Effector CD4-positive, alpha-beta T cell (primary cell): ENCODE measurements around the gene RFX1.
"Not testable (repeated sequence)": the region's sequence is repeated elsewhere in the genome, so short reads cannot be mapped to it uniquely, and the experiment has no call there.

ENCODE experiments used
- DNase-seq: peaks from one replicate; pipeline ENCODE4 v3.0.0-alpha.2; 2020

Gene RFX1

GRCh38 chr19:14026652-14027192 lies 20.6 kb upstream of the RFX1 start:
- DNase-seq, result not testable (repeated sequence)

DNA sequence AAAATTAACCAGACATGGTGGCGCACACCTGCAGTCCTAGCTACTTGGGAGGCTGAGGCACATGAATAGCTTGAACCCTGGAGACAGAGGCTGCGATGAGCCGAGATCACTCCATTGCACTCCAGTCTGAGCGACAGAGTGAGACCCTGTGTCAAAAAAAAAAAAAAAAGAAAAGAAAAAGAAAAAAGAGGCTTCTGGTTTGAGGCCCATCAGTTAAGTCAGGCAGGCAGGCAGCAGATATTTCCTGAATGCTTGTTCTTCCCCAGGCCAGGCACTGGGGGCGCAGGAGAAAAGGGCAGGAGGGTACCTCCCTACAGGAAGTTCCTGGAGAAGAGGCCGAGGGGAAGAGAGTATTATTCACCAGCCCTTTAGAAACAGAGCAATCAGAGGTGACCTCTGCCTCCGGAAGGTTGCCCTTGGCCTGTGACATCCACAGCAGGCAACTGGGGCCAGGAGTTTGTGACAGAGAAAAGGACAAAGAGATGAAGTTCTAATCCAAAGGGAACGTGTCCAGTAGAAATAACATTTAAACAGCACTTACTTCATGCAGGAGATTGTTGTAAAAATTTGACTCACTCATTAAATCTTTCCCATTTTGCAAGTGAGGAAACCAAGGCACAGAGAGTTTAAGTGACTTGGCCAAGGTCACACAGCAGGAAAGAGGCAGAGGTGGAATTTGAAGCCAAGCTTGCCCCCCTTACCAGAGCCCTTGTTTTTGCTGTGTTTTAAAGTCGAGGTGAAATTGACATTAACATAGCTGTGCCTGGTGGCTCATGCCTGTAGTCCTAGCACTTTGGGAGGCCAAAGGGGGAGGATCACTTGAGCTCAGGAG lies 17.5 kb upstream of the RFX1 start:
- DNase-seq, result no peak

- no peak for DNase-seq
These were observed 16.3 kb upstream of the RFX1 start for GRCh38 chr19:14022469-14022868.

DNA sequence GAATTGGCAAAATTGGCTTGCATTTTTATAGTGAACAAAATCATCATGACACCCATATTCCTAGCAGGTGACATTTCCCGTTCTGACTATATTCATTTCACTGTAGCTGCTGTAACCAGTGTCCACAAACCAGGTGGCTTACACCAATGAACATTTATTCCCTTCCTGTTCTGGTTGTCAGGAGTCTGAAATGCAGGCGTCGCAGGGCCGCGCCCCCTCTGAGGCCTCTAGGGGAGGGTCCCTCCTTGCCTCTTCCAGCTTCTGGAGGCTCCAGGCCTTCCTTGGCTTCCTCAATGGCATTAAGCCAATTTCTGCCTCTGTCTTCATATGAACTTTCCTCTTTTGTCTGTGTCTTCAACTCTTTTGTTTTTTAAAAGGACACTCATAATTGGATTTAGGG lies 15.4 kb upstream of the RFX1 start:
- no peak for DNase-seq

GRCh38 chr19:14019739-14020138 lies 13.6 kb upstream of the RFX1 start:
- DNase-seq, result not testable (repeated sequence)

GRCh38 chr19:14019100-14019499 lies 13.0 kb upstream of the RFX1 start:
- DNase-seq, result no peak

DNA sequence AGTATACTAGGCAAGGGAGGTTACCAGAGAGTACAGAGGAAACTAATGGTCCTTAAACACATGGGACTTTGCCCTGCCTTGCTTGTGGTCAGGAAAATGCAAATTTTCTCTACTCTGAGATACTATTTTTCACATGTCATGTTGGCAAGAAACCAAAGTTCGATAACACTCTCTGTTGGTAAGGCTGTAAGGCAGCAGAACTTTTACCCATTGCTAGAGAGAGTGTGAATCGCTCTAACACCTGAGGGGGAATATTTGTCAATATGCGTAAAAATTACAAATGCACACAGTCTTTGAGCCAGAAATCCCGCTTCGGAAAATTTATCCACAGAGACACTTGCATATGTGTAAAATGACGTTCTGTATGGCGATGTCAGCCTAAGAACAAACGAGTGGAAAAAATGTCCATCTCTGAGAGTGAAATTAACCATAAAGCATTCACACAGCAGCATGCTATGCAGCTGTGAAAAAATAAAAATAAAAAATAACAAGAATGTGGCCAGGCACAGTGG lies 9.5 kb upstream of the RFX1 start:
- no peak for DNase-seq

DNA sequence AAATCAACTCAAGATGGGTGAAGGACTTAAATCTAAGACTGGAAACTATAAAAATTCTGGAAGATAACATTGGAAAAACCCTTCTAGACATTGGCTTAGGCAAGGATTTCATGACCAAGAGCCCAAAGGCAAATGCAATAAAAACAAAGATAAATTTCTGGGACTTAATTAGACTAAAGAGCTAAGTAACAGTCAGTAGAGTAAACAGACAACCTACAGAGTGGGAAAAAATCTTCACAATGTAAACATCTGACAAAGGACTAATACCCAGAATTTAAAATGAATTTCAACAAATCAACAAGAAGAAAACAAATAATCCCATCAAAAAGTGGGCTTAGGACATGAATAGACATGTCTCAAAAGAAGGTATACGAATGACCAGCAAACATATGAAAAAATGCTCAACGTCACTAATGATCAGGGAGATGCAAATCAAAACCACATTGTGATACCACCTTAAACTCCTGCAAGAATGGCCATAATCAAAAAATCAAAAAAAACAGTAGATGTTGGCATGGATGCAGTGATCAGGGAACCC lies 6.3 kb upstream of the RFX1 start:
- no peak for DNase-seq

DNA sequence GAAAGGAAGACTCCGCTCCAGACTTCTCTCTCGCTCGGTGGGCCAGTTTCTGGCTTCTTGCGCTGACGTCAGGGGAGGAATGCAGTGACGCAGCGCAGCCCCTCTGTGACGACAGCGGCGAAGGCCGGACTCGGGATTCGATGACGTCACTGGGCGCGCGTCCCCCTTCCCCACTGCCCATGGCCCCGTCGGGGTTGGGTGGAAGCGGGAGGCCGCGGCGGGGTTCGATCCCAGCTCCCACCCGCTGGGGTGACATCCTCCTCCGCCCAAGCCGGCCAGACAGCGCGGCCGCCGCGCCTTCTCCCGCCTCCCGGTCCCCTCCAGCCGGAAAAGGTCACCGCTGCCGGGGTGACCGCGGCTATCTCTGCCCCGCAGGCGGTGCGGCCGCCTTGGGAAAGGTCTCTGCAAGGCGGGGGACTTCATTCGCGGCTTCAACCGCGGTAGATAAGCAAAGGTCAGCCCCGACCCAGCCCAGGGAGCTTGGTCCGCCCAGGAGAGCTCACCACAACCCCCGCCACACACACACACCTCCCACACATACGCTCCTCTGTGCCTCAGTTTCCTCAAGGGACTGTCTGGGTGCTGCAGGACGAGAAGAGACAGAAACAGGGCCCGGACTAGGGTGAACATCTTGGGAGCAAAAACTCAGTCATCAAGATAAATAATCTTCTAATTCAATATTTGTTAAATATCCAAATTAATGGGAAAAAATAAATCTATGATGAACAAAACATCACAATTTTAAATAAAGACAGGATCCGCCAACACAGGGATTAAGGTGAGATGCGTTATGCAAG lies 844 bp upstream of the RFX1 start:
- DNase-seq, result no peak

- peak; percentile 92 for DNase-seq
These were observed 603 bp downstream of the RFX1 start for GRCh38 chr19:14005349-14006084.

GRCh38 chr19:14004619-14005348 lies 1.3 kb downstream of the RFX1 start:
- DNase-seq, result no peak

DNA sequence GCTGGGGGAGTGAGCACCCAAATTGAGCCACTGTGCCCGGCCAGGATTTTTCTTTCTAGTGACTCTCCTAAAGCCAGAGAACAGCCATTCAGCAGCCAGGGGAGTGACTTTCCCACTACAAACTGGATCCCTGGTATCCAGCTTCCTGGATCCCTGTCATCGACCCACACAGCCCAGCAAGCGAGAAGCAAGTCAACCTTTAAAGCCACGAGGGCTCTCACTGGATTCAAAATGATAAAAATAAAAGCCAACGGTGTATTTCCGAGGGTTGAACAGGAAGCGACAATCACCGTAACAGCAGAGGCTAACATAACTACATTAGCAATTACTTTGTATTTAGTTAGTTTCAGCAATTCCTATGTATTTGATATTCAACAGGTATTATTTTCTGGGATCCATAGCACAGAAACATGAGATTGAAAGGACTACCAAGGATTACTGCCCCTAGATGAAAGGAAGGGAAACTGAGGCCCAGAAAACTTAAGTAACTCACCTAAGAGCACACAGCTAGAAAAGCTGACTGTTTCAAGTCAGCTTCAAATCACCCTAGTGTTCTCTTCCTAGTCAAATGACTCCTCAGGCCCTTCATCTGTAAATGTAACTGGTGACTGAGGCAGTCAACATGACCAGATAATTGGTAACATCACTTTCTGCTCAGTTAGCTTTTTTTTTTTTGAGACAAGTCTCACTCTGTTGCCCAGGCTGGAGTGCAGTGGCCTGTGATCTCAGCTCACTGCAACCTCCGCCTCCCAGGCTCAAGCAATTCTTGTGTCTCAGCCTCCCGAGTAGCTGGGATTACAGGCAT lies 2.7 kb downstream of the RFX1 start:
- no peak for DNase-seq

DNA sequence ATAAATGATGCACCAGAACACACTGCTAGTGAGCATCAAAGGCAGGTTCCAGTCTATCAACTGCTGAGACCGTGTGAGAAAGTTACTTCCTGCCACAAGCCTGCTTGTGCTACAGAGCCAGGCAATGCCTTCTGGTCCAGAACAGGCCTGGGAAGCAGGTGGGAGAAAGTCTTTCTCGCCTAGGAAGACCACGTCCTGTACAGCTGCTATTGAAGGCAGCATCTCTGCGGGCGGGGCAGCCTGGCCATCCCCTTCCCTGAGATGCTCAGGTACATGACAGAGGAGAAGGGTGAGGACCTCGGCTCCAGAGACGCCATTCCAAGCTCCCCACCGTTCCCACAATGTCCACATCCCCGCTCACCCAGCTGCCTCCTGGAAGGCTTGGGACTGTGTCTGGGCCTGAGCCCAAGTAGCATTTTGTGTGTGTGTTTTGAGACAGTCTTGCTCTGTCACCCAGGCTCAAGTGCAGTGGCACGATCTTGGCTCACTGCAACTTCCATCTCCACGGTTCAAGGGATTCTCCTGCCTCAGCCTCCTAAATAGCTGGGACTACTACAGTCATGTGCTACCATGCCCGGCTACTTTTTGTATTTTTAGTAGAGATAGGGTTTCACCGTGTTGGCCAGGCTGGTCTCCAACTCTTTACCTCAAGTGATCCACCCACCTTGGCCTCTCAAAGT lies 3.4 kb downstream of the RFX1 start:
- DNase-seq, result peak; percentile 27

GRCh38 chr19:14000691-14001375 lies 5.3 kb downstream of the RFX1 start:
- no peak for DNase-seq

DNA sequence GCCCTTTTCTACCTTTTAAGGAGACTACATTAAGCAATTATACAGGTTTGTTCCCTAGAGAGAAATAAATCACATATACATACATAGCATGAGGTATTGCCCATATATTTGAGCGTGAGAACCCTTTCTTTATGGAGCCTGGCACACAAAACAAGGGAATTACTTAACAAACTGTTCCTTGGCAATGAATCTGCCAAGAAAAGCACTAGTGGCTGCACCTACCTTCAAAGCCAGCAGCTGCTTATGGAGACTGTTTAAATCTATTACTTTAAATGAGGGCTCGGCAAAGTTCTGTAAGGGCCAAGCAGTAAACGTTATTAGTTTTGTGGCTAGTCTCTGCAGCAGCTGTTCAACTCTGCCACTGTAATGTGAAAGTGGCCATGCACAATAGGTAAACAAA lies 7.0 kb downstream of the RFX1 start:
- DNase-seq, result no peak

GRCh38 chr19:13998426-13998825 lies 7.7 kb downstream of the RFX1 start:
- DNase-seq, result no peak

DNA sequence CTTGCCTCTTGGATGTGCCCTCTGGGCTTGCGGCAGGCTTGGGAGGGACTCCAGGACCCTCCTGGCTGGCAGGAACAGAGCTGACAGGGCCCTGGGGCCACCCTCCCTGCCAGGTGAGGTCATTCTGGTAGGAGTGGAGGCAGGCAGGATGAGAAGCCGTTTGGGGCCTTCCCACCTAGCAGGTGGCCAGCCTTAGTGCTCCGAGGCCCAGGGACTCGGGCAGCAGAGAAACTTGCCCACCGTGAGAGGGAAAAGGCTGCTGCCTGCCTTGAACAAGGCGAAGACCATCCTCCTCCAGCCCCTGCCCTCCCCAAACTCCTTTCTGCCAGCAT lies 8.5 kb downstream of the RFX1 start:
- DNase-seq, result no peak

DNA sequence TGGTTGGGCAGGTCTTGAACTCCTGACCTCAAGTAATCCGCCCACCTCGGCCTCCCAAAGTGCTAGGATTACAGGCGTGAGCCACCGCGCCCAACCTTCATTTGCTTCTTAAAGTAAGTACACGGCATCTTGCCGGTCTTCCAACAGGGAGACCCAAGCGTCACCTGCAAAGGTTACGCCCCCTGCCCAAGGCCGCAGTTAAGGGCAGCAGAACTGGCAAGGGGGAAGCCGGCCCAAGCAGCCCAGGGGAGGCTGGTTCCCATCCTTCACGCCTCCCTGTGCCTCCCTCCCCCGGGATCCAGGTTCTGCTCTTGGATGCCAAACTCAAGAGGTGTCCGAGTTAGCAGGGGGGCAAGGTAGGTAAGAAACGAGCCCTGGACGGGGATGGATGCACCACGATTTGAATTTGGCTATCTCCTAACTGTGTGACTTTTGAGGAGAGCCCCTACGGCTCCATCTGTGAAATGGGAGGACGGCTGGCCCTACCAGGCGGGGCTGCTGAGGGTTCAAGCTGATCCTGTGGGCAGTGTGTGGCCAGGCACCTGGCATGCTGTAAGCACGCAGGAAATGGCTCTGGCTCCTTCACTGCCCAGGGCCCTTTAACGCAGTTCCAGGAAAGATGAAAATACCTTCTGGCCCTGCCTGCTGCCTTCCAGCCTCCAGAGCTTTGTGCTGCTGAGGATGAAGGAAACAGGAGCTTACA lies 9.0 kb downstream of the RFX1 start:
- no peak for DNase-seq
